Neuronal stem cell (in vitro differentiated cells): ENCODE results near the gene SLA2.

Experiments
- DNase-seq: peaks from one replicate; pipeline ENCODE4 v3.0.0-alpha.2; 2013; ENCODE audit warnings: low spot score
- H2AFZ ChIP-seq: one replicate; pipeline ENCODE4 v1.6.1; 2013; ENCODE audit warnings: mild to moderate bottlenecking, low read length, inconsistent platforms
- H2AK5ac ChIP-seq: 2 replicates; pipeline ENCODE4 v1.6.1; 2013; ENCODE audit warnings: low read depth, mild to moderate bottlenecking, inconsistent platforms, low read length, moderate library complexity, mixed read lengths
- H2BK120ac ChIP-seq: 2 replicates; pipeline ENCODE4 v1.6.1; 2013; ENCODE audit warnings: low read depth, mild to moderate bottlenecking, inconsistent platforms, low read length, moderate library complexity, mixed read lengths
- H2BK12ac ChIP-seq: one replicate; pipeline ENCODE4 v1.6.1; 2013; ENCODE audit warnings: low read length, inconsistent platforms
- H2BK15ac ChIP-seq: 2 replicates; pipeline ENCODE4 v1.6.1; 2013; ENCODE audit warnings: mild to moderate bottlenecking, low read length, inconsistent platforms, mixed read lengths
- H2BK5ac ChIP-seq: one replicate; pipeline ENCODE4 v1.6.1; 2013; ENCODE audit warnings: inconsistent platforms, mild to moderate bottlenecking, low read length, moderate library complexity
- H3K14ac ChIP-seq: one replicate; pipeline ENCODE4 v1.6.1; 2013; ENCODE audit warnings: low read length, inconsistent platforms
- H3K18ac ChIP-seq: 2 replicates; pipeline ENCODE4 v1.6.1; 2013; ENCODE audit warnings: low read length, inconsistent platforms
- H3K23ac ChIP-seq: 2 replicates; pipeline ENCODE4 v1.6.1; 2013; ENCODE audit warnings: low read depth, mild to moderate bottlenecking, mixed read lengths, low read length, inconsistent platforms; ENCODE audit not compliant: poor library complexity
- H3K27ac ChIP-seq: replicated peaks from 3 replicates; pipeline ENCODE4 v1.5.1; 2013; ENCODE audit warnings: low read length, inconsistent platforms
- H3K27me3 ChIP-seq, 3 experiments: 2 replicates each; pipeline ENCODE4 v1.6.1; 2013; ENCODE audit warnings: low read length in 3 of 3, mild to moderate bottlenecking in 2 of 3, inconsistent platforms in 1 of 3, low read depth in 1 of 3, mixed read lengths in 1 of 3, moderate library complexity in 1 of 3; ENCODE audit not compliant: control insufficient read depth in 3 of 3, insufficient read depth in 3 of 3
- H3K36me3 ChIP-seq, 2 donors: replicated peaks in 1 of 2; 2 replicates each; pipeline ENCODE4 v1.6.1; 2013; ENCODE audit warnings: low read length in 2 of 2; ENCODE audit not compliant: control insufficient read depth in 2 of 2, insufficient read depth in 2 of 2
- H3K4ac ChIP-seq: 2 replicates; pipeline ENCODE4 v1.6.1; 2013; ENCODE audit warnings: inconsistent platforms, mild to moderate bottlenecking, low read length, moderate library complexity
- H3K4me1 ChIP-seq, 2 donors: 1 replicate in 1 of 2; 2 replicates in 1 of 2; pipeline ENCODE4 v1.6.1; 2013; ENCODE audit warnings: low read length in 2 of 2, low read depth in 1 of 2; ENCODE audit not compliant: control insufficient read depth in 2 of 2, insufficient read depth in 1 of 2
- H3K4me2 ChIP-seq: one replicate; pipeline ENCODE4 v1.6.1; 2013; ENCODE audit warnings: mild to moderate bottlenecking, low read length, inconsistent platforms; ENCODE audit not compliant: insufficient read depth, poor library complexity, severe bottlenecking
- H3K4me3 ChIP-seq, 2 donors: 2 replicates each; pipeline ENCODE4 v1.5.1; 2013; ENCODE audit warnings: low read length in 2 of 2, mild to moderate bottlenecking in 2 of 2, inconsistent platforms in 1 of 2, moderate library complexity in 1 of 2
- H3K79me1 ChIP-seq: one replicate; pipeline ENCODE4 v1.6.1; 2013; ENCODE audit warnings: low read depth, mild to moderate bottlenecking, inconsistent platforms, low read length, moderate library complexity
- H3K9ac ChIP-seq: one replicate; pipeline ENCODE4 v1.6.1; 2013; ENCODE audit warnings: mild to moderate bottlenecking, low read depth, low read length, inconsistent platforms; ENCODE audit not compliant: poor library complexity
- H3K9me3 ChIP-seq, 2 donors: replicated peaks in 1 of 2; 2 replicates each; pipeline versions ENCODE3 to v1.6.1; 2013; ENCODE audit warnings: low read length in 2 of 2, mild to moderate bottlenecking in 2 of 2, inconsistent platforms in 1 of 2, low read depth in 1 of 2, mixed read lengths in 1 of 2, moderate library complexity in 1 of 2; ENCODE audit not compliant: control insufficient read depth in 2 of 2, insufficient read depth in 1 of 2
- H4K8ac ChIP-seq: one replicate; pipeline ENCODE4 v1.6.1; 2013; ENCODE audit warnings: low read depth, mild to moderate bottlenecking, inconsistent platforms, low read length, moderate library complexity
- H4K91ac ChIP-seq: one replicate; pipeline ENCODE4 v1.6.1; 2013; ENCODE audit warnings: low read length, low read depth, mild to moderate bottlenecking, inconsistent platforms; ENCODE audit not compliant: poor library complexity
- WGBS, 2 donors: extraction: QIAGEN DNeasy Blood & Tissue Kit; methylation state at CpG; one replicate each; pipeline ENCODE4 v1.1.7; 2013; ENCODE audit warnings: missing lambda C conversion rate in 2 of 2, mixed read lengths in 1 of 2; ENCODE audit not compliant: insufficient read length in 2 of 2, insufficient replicate concordance in 1 of 2; ENCODE audit errors: extremely low coverage in 2 of 2; 5-methylcytosine and 5-hydroxymethylcytosine counted together

Gene SLA2

GRCh38 chr20:36582821-36583220 is 63.2 kb downstream of the SLA2 start:
- H3K4ac ChIP-seq = no peak overlapping the region
- H3K9me3 ChIP-seq = no peaks in the 10 kb centered on the region
- H2AK5ac ChIP-seq = no peak overlapping the region
- no peak overlapping the region for H4K8ac ChIP-seq
- H3K27me3 ChIP-seq = no peaks in the 10 kb centered on the region
- no peak overlapping the region for H2BK120ac ChIP-seq
- no peak overlapping the region for H4K91ac ChIP-seq
- peaks cover 47 to 91% of the 10 kb centered on the region in 2 donors for H3K36me3 ChIP-seq
- H2AFZ ChIP-seq = no peak overlapping the region
- H3K4me2 ChIP-seq = no peak overlapping the region
- H2BK12ac ChIP-seq = no peak overlapping the region
- H2BK15ac ChIP-seq = no peak overlapping the region
- no peak overlapping the region for H3K23ac ChIP-seq
- H3K9ac ChIP-seq = no peak overlapping the region
- H3K4me3 ChIP-seq = no peak overlapping the region
- H3K14ac ChIP-seq = no peak overlapping the region
- H3K27ac ChIP-seq = no peak overlapping the region
- H2BK5ac ChIP-seq = no peak overlapping the region
- no peak overlapping the region for H3K18ac ChIP-seq
- no CpG with 5 or more reads among the region's 4 CpGs for WGBS, 2 donors
- DNase-seq = no peak
- peaks cover 21% of the 10 kb centered on the region for H3K79me1 ChIP-seq
- H3K4me1 ChIP-seq = no peaks in the 10 kb centered on the region

GRCh38 chr20:36582322-36582721 is 63.7 kb downstream of the SLA2 start:
- Histone ChIP-seq H3K4me1 (no peaks in the 10 kb centered on the region), H3K4me2 (no peak overlapping the region), H2BK120ac (no peak overlapping the region), H3K4ac (no peak overlapping the region), H2BK5ac (no peak overlapping the region), H4K8ac (no peak overlapping the region), H2BK12ac (no peak overlapping the region), H3K18ac (no peak overlapping the region), H3K79me1 (peaks cover 21% of the 10 kb centered on the region), H4K91ac (no peak overlapping the region), H3K14ac (no peak overlapping the region), H3K23ac (no peak overlapping the region), H3K27me3 (no peaks in the 10 kb centered on the region), H3K9ac (peak overlapping the region; percentile 63), H3K4me3 (no peak overlapping the region), H2AK5ac (no peak overlapping the region), H3K36me3 (peaks cover 46 to 89% of the 10 kb centered on the region in 2 donors), H3K27ac (no peak overlapping the region), H3K9me3 (no peaks in the 10 kb centered on the region), H2BK15ac (no peak overlapping the region), H2AFZ (no peak overlapping the region)
- DNase-seq = no peak
- no CpG with 5 or more reads among the region's 4 CpGs for WGBS, 2 donors

- WGBS, 2 donors = no CpG with 5 or more reads among the region's 2 CpGs
- Histone ChIP-seq H3K9ac (no peak overlapping the region), H3K4me1 (peaks cover 0 to 5% of the 10 kb centered on the region in 2 donors), H2BK15ac (no peak overlapping the region), H3K4me2 (no peak overlapping the region), H3K27ac (no peak overlapping the region), H4K8ac (no peak overlapping the region), H3K4ac (no peak overlapping the region), H2AK5ac (no peak overlapping the region), H3K9me3 (no peaks in the 10 kb centered on the region), H2BK120ac (no peak overlapping the region), H3K79me1 (peaks cover 14% of the 10 kb centered on the region), H3K23ac (no peak overlapping the region), H2AFZ (no peak overlapping the region), H3K14ac (no peak overlapping the region), H3K18ac (no peak overlapping the region), H4K91ac (no peak overlapping the region), H3K36me3 (peaks cover 40 to 79% of the 10 kb centered on the region in 2 donors), H2BK12ac (no peak overlapping the region), H3K4me3 (no peak overlapping the region), H2BK5ac (no peak overlapping the region), H3K27me3 (no peaks in the 10 kb centered on the region)
- no peak for DNase-seq
These were observed 65.9 kb downstream of the SLA2 start for GRCh38 chr20:36579996-36580545.

GRCh38 chr20:36578356-36579041 is 67.5 kb downstream of the SLA2 start:
- H3K23ac ChIP-seq = peak overlapping the region; percentile 18
- no peak overlapping the region for H2BK15ac ChIP-seq
- no CpG with 5 or more reads among the region's 15 CpGs for WGBS, 2 donors
- no peak overlapping the region for H3K4me2 ChIP-seq
- DNase-seq = no peak
- no peaks in the 10 kb centered on the region for H3K9me3 ChIP-seq
- no peaks in the 10 kb centered on the region for H3K27me3 ChIP-seq
- no peak overlapping the region for H2AK5ac ChIP-seq
- peaks cover 34 to 67% of the 10 kb centered on the region in 2 donors for H3K36me3 ChIP-seq
- peaks cover 18% of the 10 kb centered on the region for H3K79me1 ChIP-seq
- no peak overlapping the region for H3K4ac ChIP-seq
- H4K8ac ChIP-seq = no peak overlapping the region
- H3K4me1 ChIP-seq = peaks cover 0 to 5% of the 10 kb centered on the region in 2 donors
- no peak overlapping the region for H3K18ac ChIP-seq
- H3K4me3 ChIP-seq = peak overlapping the region in 1 of 2 donors; percentile 51
- H4K91ac ChIP-seq = no peak overlapping the region
- no peak overlapping the region for H3K9ac ChIP-seq
- H3K27ac ChIP-seq = no peak overlapping the region
- H2BK12ac ChIP-seq = no peak overlapping the region
- H3K14ac ChIP-seq = no peak overlapping the region
- no peak overlapping the region for H2BK5ac ChIP-seq
- no peak overlapping the region for H2BK120ac ChIP-seq
- H2AFZ ChIP-seq = no peak overlapping the region
